SH-SY5Y (cell line): ENCODE data around the gene PRKCD.

Experiments
- GATA2 ChIP-seq: IDR thresholded peaks from 2 replicates; pipeline ENCODE4 v1.6.1; 2011; ENCODE audit warnings: mild to moderate bottlenecking, low read depth, low read length
- GATA3 ChIP-seq: IDR thresholded peaks from 2 replicates; pipeline ENCODE4 v1.6.1; 2011; ENCODE audit warnings: low read depth, mild to moderate bottlenecking, low read length, moderate library complexity

The PRKCD gene

GRCh38 chr3:53183514-53183913 is 22.5 kb downstream of the PRKCD start:
- TF ChIP-seq GATA2 = no peak
- no peak for TF ChIP-seq GATA3

DNA sequence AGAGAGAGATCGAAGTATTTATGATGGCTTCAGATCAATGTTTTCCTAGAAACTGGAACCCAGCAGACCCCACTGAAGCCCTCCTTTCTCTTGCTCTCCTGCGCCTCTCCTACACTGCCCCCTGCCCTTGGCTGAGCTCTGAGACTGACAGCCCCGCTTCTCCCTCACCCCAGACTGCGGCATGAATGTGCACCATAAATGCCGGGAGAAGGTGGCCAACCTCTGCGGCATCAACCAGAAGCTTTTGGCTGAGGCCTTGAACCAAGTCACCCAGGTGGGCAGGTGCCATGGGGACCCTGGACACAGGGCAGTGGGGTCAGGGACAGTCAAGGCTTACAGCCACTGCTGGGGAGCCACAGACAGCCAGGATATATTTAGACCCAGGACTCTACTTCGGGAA is 23.7 kb downstream of the PRKCD start:
- TF ChIP-seq GATA2 (no peak), GATA3 (no peak)

- TF ChIP-seq GATA2 (no peak), GATA3 (no peak)
Measured at GRCh38 chr3:53185761-53186465, 24.9 kb downstream of the PRKCD start.

- TF ChIP-seq GATA2 = no peak
- TF ChIP-seq GATA3 = no peak
Measured at GRCh38 chr3:53186726-53187125, 25.7 kb downstream of the PRKCD start.

DNA sequence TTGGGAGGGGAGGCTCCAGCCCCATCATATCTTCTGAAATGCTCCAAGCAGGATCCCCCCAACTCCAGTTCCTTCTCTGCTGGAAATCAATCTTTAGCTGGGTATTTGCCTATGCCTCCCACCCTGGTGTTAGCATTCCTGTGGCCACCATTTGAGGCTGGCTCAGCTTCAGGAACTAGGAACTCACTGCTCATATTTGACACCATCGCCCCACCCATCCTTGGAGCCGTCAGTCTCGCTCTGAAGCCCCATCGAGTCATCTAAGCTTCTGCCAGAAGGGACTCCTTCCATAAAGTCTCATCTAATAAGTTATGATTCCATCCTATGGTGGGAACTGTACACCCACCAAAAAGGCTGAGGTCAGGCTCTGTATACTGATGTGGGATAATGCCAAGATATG is 26.4 kb downstream of the PRKCD start:
- no peak for TF ChIP-seq GATA2
- TF ChIP-seq GATA3 = no peak

DNA sequence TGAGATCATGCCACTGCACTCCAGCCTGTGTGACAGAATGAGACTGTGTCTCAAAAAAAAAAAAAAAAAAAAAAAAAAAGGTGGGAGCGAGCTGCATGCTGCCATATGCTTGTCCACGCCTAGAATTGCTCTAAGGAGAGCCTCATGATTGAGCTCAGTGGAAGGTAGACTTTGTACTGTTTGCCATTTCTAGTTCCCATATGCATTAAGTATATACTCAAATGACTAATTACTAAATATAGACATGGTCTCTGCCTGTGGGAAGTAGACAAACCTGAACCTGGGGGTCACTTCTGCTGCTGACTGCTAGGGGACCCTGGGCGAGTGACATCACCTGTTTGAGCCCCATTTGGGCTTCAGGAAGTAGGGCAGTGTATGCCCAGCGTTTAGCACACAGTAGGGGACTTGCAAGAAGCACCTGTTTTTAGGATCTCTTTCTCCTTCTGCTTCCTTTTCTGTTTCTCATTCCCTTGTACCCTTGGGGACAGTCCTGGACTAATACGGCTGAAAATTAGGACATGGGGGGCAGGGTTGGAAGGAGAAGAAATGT is 27.2 kb downstream of the PRKCD start:
- TF ChIP-seq GATA3 (no peak), GATA2 (no peak)

DNA sequence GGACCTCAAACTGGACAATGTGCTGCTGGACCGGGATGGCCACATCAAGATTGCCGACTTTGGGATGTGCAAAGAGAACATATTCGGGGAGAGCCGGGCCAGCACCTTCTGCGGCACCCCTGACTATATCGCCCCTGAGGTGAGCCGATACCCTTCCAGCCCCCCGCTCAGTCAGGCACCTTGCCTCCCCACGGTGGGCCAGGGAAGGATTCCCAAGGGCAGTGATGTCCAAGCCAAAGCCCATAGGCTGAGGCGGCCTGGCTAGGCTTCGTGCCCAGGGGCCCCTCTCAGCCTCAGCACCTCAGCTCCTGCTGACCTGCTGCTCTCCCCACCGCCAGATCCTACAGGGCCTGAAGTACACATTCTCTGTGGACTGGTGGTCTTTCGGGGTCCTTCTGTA is 27.7 kb downstream of the PRKCD start:
- TF ChIP-seq GATA3 = no peak

DNA sequence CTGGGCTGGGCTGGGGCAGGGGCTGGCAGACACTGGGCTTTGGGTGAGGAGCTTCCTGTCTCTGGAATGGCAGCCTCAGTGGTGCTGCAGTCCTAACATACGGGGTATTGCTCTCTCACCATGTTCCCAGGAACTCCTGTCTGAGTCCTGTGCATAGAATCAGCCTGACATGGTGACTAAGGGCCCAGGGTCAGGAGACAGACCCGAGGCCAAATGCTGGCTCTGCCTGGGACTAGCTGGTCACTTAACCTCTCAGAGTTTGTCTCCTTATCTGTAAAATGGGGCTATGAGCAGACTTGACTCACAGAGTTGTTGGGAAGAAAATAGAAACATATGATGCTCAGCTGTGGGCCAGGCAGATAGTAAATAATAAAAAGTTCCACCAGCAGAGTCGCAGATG is 28.3 kb downstream of the PRKCD start:
- TF ChIP-seq GATA3 = no peak
- TF ChIP-seq GATA2 = no peak

- TF ChIP-seq GATA2 = no peak
- TF ChIP-seq GATA3 = no peak
Measured at GRCh38 chr3:53190659-53191058, 29.6 kb downstream of the PRKCD start.

- TF ChIP-seq GATA2 (no peak), GATA3 (no peak)
Measured at GRCh38 chr3:53191836-53192480, 30.9 kb downstream of the PRKCD start.

DNA sequence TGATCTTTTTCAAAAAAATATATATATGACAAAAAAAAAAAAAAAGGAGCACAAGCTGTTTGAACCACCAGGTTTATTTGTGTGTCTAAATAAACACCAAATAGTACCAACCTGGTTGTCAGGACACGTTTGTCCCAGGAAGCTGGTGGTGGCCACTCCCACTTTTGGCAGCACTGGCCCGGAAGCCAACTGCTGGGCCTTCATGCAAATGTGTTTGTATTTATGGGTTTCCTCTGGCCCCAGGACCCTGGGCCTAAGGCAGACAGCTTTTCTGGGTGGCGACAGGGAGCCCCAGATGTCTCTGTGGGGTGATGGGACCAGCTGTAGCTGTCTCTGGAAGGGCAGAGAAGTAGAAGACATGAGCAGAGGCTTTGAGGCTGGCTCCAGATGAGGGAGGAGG is 31.6 kb downstream of the PRKCD start:
- TF ChIP-seq GATA2 (no peak), GATA3 (no peak)

DNA sequence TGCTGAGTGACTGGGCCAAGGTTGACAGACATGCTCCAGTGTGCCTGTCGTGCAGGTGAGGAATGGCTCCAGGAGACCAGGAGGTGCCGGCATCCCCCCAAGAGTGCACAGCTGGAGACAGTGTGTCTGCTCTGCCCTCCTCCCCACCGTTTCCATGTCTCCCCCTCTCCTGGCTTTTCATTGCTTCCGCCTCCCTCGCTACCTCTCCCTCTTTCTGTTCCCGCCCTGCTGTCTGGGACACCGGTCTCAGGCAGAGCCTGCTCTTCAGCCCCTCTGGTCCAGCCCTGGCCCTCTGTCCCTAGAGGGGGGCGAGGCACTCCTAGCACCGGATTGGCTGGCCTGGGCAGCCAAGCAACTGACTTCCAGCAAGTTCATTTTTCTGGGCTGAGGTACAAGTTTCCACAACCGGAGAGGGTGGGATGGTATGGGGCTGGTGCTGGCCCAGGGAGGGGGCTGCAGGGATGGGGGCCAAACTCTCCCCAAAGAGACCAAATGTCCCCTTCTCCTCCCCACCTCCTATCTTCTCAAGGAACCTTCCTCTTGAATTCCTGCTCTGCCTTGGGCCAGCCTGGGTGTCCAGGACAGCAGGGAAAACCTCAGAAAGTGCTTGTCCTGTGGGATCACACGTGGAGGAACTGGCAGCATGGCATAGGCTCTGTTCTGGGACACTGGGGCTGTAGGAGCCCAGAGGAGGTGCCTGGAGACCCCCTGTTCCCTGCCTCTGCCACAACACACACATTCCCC is 32.6 kb downstream of the PRKCD start:
- TF ChIP-seq GATA2 (no peak), GATA3 (no peak)

- no peak for TF ChIP-seq GATA3
- TF ChIP-seq GATA2 = no peak
Measured at GRCh38 chr3:53194210-53195065, 33.4 kb downstream of the PRKCD start.

DNA sequence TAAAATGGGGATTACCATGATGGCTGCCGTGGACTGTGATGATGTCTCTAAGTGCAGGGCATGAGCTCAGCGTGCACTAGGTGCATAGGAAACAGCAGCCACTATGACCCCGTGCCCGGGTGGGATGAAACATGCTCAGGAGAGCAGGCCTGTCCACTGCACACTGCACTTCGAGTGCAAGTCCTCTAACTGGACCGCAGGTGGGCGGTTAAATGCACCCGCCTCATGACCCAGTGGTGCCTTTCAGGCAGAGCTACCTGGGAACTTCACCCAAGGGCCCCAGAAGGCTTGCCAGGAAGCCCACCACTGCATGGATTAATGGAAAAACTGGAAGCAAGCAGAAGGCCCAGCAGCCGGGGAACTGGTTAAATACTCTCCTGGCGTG is 34.0 kb downstream of the PRKCD start:
- no peak for TF ChIP-seq GATA2
- no peak for TF ChIP-seq GATA3
